Inflammatory macrophage treated with lipopolysaccharide for 4 hours (primary cell): Measurements from ENCODE around the gene GPATCH4.
A peak's percentile ranks its signal among the peaks of the same experiment; 100 is the strongest.
"Not testable (repeated sequence)": the region's sequence is repeated elsewhere in the genome, so short reads cannot be mapped to it uniquely, and the experiment has no call there.

ENCODE experiments used
- DNase-seq: peaks from one replicate; pipeline ENCODE4 v3.0.0-alpha.2; 2020

The GPATCH4 gene

DNA sequence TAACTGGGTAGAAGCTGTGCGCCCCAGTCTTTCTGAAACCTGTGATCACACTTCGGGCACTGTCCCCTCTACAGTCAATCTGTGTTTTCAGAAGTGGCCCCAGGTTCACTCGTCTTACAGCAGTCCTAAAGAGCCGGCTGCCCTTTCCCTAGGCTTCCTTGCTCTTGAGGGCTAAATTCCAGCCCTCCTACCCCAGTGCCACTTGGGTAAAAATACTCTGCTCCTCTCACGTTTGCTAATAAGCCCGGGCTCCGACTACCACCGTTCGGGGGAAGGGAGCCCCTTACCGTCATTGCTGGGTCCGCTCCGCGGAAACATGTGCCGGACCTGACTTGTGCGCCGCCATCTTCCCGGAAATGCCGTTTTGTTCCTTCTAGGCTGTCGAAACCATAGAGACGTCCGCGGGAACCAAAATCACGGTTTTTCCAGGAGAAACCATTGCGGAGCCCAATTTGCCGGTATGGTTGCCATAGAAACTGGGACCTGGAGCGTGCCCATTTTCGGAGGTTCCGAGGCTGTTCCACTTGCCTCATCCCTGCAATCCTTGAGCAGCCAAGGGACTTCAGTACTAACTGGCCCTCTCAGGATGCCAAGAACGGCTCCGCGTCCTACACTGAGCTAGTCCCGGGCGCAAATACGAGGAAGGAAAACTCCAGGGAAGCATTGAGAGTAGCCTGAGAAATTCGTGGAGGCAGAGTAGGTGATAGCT lies at the start of gene GPATCH4:
Gene GPATCH4 (minus strand): TSS at position 358 of the 709 bp plus-strand sequence.
- peak; percentile 83 for DNase-seq

DNA sequence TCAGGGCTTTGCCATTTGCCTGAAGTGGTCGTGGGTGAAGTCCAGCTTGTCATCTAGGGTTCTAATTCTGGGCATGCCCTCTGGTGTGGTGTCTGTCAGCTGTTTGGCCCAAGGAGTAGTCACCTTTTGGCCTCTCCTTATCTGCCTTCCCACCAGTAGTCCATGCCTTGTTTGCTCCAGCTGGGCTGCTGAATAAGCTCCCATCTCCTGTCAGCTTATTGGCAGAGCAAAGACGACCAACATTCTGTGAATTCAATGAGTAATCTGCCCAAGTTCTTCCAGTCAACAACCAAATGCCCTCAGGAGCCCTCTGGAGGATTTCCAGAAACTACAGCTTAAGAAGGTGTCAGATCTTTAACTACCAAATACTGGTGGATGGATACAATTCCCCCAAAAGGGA lies 47.7 kb upstream of the GPATCH4 start:
- DNase-seq: no peak

DNA sequence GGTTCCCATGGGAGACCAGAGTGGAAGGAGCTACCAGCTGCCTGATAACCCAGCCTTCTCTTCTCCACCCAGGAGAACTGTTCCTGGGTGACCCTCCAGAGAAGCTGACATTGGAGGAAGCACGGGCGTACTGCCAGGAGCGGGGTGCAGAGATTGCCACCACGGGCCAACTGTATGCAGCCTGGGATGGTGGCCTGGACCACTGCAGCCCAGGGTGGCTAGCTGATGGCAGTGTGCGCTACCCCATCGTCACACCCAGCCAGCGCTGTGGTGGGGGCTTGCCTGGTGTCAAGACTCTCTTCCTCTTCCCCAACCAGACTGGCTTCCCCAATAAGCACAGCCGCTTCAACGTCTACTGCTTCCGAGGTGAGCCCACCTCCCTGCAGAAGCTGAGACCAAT lies 47.2 kb upstream of the GPATCH4 start:
- DNase-seq: no peak

DNA sequence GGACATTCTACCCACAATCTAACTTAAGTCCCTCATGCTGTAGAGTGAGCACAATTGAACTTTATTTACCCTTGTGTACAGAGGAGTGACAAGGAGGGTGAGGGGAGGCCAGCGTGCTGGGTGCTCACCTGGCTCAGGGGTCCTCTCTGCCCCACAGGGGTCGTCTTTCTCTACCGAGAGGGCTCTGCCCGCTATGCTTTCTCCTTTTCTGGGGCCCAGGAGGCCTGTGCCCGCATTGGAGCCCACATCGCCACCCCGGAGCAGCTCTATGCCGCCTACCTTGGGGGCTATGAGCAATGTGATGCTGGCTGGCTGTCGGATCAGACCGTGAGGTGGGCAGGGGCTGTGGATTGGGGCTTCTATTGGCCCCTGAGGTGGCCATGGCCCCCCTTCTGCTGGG lies 46.1 kb upstream of the GPATCH4 start:
- no peak for DNase-seq

DNA sequence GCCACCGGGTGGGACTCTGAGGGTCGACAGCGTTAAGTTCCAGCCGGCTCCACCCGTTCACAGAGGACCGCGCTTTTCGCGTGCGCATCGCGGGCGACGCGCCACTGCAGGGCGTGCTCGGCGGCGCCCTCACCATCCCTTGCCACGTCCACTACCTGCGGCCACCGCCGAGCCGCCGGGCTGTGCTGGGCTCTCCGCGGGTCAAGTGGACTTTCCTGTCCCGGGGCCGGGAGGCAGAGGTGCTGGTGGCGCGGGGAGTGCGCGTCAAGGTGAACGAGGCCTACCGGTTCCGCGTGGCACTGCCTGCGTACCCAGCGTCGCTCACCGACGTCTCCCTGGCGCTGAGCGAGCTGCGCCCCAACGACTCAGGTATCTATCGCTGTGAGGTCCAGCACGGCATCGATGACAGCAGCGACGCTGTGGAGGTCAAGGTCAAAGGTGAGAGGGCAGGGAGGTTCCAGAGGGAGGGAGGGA lies 45.5 kb upstream of the GPATCH4 start:
- DNase-seq: no peak

DNA sequence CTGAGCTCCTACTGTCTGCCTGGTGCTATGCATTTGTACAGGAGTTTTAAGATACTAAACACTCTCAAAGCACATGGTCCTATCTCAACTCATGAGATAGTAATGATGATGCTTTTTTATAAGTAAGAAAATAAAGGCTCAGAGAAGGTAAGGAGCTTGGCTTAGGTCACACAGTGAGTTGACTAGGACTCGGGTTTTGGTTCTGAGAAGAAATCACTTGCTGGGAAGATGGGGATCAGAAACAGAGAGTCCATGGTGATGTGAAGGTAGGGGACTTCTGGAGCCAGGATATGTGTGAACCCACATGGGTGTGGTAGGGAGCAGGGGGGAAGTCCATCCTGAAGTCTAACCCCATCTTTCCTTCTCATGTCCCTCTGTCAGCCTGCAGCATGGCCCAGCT lies 44.4 kb upstream of the GPATCH4 start:
- no peak for DNase-seq

DNA sequence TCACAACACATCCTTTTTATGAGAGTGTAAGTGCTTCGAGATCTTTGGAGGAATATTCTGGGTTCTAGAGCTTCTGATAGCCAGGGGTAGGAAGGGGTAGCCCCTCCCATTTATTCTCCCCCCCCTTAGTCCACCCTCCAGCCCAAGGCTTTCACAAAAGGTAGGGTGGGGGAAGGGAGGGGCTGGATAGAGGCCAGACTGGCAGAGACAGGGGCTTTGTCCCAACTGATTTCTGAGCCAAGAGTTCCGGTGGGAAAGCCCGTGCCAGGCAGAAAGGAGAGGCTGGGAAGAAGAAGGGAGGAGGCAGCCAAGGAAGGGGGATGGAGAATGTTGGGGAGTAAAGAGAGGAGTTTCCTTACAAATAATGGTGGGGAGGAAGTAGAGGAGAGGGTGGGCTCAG lies 43.8 kb upstream of the GPATCH4 start:
- DNase-seq: no peak

DNA sequence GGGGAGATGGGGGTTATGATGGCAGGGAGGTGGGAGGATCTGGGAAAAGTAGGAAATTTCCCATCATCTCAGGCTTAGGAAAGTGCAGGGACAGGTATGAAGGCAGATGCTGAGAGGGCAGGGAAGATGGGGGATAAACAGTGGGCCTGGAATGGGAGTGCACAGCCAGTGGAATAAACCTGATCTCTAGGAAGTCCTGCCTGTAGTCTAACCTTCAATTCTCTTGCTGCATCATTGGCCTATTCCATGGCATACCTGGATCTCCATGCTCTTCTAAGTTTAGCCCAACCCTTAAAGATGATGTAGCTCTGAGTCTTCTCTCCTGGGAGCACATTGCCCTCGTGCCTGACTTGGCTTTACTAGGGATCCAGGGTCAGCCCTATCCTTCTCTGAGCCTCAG lies 43.4 kb upstream of the GPATCH4 start:
- no peak for DNase-seq

DNA sequence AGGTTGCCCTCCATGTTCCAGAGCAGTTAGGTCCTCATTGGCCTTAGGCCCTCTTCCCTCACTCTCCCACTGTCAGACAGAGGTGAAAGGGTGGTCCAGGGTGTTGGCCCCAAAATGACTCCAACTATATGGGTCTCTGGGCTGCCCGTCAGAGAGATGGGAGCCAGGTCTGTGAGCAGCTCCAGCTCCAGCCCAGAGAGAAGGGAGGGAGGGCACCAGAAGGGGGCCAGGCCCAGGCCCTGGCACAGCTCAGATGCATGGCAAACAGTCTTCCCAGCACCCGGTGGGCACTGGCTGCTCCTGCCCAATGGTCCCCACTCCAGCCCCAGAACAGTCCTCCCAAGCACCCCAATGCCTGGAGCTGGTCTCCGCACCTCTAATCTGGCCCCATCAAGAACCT lies 42.9 kb upstream of the GPATCH4 start:
- DNase-seq: no peak

DNA sequence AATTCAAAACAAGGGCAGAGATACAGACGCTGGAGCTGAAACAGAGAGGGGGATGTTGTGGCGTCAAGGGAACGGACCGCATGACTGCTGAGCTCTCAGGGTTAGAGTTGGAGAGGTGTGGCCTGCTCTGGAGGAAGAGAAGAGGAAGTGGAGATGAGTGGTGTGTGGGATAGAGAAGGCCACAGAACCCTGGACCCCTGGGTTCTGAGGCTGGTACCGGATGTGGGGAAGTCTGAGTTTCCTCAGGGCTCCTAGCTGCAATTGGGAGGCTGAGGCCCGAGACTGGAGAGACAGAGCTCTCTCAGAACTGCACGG lies 42.5 kb upstream of the GPATCH4 start:
- DNase-seq: peak; percentile 46

DNA sequence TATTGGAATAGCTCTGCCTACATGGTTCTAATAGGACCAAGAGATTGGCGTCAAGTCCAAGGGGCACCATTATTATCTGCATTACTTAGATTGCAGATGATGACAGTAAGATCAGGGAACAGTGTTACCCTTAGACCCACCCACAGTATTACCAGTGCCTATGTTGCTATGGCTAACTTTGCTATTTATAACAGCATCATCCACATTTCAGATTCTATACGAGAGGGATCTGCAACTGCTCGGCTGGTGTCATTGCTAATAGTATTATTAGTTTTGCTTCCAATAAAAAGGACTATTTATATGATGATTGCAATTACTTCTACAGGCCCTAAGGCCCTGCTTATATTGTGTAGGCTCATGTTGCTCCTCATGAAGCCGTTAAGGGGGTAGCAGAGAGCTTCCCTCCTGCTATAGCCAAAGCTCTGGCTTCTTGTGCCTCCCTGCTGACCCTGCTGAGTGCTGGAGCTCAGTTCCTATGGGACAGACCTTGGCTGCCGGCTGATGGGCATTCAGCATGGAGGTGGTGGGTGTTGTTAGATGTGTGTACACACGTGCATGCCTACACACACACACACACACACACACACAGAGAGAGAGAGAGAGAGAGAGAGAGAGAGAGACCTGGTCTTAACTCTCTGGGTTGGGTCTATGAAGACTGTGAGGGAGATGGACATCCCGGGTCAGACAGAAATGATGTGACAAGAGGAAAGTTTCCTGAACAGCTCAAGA lies 41.9 kb upstream of the GPATCH4 start:
- DNase-seq: no peak

DNA sequence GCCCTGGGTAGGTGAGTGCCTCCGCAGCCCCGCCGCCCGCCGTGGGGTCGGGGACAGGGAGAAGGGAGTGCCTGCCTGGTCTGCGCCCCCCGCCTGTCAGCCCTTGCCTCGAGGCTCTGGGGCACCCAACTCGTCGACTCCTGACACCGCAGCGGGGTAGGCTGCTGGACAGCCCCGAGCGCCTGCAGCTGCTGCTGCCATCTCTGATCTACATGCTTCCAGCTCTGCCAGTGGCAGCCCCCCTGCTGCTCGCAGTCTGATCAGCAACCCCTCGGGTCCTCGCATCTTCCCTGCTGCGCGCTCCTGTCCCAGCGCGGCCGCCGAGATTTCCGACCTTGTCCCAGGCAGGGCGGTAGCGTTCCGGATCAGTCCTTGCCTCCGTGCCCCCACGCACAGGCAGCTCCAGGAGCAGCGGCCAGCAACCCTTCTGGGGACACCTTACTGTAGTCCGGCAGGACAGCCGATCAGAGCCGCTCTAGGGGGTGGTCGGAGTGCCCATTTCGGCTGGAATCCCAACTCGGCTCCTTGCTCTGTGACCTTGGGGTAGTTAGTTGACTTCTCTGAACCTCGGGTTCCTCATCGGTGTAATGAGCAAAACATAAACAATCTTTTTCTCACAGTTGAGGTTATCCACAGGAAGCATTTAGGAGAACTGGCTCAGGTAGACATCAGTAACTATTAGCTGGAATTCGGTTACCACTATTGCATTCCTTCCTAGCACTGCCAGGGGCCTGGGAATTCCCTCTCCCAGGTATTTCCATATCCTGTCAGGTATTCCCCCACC lies 41.2 kb upstream of the GPATCH4 start:
- DNase-seq: no peak

DNA sequence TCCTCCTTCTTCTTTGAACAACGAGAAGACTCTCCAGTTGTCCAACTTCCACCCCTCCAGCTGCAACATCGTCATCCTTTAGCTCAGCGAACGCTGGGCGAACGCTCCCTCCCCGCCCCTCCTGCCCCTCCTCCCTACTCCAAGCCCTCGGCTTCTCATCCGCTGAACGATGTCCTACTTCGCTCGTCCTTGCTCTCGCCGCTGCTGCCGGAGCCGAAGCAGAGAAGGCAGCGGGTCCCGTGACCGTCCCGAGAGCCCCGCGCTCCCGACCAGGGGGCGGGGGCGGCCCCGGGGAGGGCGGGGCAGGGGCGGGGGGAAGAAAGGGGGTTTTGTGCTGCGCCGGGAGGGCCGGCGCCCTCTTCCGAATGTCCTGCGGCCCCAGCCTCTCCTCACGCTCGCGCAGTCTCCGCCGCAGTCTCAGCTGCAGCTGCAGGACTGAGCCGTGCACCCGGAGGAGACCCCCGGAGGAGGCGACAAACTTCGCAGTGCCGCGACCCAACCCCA lies 40.5 kb upstream of the GPATCH4 start, which contains the start of gene BCAN:
Gene BCAN (plus strand): TSS at position 357 of the 504 bp plus-strand sequence. CDS start 3,938 bp downstream, outside the sequence.
- no peak for DNase-seq

DNA sequence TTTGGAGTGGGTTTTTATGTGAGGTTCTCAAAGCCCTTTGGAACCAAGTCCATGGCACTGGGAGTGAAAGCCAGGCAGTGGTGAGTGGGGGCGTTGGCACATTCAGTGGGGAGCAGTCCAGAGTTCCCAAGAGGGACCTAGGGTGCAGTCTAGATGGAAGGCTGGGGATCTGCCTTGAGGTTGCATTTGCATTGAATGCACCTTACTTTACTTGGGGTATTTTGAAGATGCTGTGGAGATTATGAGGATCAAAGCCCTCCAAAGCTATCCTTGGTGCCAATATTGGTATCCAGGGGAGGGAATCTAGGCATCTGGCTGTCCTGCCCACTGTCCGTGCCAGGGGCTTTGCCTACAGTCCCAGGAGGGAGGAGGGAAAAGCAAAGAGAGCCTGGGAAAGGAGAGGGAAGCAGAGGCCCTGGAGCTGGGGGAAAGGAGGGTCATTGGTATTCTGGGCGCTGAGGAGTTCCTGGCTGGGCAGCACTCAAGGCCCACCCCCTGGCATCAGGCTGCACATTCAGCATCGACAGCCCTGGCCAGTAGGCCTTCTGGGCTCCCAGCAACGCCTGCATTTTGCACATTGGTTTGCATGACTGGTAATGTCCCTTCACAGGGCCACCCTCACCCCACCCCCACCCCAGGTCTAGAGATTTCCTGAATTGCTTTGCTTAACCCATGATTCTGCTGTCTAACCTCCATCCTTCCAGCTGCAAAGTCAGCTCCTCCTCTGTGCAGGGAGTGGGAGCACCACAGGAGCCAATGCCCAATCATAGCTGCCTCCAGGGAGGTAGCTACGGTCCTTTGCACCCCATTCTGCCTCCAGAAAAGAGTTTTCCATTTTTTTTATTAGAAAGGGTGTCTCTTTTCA lies 39.8 kb upstream of the GPATCH4 start:
- no peak for DNase-seq

DNA sequence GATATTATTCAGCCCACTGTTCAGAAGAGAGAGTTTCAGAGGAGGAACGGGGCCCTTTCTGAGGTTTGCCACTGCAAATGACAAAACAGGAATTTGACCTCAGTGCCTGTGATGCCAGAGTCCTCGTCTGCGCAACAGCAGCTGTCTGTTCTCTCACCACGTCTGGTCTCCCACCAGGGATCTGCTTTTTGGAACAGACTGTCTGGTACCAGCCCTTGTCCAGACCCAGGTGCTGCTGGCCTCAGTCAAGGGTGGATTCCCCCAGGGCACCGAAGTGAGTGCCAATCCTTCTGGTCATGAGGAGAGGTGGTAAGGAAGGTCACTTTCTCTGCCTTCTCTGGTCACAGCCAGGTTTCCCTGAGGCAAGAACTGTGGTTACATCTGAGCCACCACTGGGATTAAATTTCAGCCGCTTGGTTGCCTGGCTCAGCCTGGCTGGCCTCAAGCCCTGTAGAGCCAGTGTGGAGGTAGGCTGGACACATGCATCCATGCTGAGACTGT lies 38.4 kb upstream of the GPATCH4 start:
- DNase-seq: no peak

DNA sequence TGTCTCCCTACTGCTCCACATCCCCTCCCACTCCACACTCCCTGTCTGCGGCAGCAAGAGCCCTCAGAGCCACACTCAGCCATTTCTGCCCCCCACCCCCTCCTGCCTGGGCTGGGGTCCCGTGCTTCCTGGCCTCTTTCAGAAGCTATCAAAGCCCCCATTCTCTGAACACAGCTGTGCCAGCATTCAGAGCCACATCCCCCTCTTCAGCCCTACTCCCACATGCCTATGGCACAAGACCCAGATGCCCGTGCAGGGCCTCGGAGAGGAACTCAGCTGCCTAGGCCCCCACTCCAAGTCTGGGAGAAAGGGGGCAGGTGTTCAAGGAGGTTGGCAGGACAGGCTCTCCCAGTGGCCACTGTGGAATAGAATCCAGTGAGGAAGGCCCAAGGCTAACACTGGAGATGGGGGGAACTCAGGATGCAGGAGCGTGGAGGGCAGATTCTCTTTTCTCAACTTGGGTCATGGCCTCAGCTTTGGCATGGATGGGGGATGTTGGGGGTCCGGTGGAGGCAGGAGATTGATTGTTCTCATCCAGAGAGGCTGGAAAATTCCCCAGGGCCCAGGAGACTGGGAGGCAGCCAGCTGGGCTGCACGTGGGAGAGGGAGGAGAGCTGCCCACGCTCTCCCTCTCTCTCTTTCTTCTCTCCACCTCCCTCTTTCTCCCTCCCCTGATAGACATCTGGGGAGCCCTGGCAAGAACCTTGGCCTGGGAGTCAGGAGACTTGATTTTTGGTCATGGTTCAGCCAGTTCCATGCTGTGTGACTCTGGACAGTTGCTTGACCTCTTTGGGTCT lies 37.1 kb upstream of the GPATCH4 start:
- no peak for DNase-seq

DNA sequence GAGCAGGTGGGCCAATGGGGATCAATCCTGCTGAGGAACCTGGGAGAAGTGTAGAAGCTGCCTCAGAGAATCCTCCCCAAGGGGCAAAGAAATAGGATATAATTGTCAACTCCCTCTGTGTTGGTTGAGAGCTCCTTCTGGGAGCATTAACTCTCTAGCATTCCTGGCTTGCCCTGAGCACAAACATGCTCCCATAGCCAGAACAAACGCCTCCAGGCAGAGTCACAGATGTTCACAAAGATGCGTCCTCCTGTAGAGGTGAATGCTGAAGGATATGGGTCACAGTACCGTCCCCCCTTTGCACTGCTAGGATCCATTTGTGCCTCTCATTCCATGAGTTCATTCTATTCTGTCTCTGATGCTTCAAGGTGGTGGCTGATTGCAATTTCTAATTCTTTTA lies 31.1 kb upstream of the GPATCH4 start:
- DNase-seq: no peak

DNA sequence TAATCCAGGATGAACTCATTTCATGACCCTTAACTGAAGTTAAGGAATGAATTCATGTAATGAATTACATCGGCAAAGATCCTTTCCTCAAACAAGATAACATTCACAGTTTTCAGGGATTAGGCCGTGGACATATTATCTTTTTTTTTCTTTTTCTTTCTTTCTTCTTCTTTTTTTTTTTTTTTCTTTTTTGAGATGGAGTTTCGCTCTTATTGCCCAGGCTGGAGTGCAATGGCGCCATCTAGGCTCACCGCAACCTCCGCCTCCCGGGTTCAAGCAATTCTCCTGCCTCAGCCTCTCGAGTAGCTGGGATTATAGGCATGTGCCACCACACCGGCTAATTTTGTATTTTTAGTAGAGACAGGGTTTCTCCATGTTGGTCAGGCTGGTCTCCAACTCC lies 29.9 kb upstream of the GPATCH4 start:
- DNase-seq: not testable (repeated sequence)

DNA sequence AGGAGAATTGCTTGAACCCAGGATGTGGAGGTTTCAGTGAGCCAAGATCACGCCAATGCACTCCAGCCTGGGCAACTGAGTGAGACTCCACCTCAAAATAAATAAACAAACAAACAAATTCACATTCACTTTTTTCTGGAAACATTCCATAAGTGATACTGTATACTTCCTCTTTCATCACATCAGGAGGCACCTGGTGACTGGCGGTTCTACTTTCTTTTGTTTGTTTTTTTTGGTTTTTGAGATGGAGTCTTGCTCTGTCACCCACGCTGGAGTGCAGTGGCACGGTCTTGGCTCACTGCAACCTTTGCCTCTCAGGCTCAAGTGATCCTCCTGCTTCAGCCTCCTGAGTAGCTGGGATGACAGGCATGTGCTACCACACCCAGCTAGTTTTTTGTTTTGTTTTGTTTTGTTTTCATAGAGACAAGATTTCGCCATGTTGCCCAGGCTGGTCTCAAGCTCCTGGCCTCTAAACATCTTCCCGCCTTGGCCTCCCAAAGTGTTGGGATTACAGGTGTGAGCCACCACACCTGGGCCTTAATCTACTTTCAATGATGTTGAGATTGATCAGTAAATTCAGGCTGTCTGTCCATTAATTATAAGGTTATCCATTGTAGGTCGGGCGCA lies 28.7 kb upstream of the GPATCH4 start:
- DNase-seq: no peak

DNA sequence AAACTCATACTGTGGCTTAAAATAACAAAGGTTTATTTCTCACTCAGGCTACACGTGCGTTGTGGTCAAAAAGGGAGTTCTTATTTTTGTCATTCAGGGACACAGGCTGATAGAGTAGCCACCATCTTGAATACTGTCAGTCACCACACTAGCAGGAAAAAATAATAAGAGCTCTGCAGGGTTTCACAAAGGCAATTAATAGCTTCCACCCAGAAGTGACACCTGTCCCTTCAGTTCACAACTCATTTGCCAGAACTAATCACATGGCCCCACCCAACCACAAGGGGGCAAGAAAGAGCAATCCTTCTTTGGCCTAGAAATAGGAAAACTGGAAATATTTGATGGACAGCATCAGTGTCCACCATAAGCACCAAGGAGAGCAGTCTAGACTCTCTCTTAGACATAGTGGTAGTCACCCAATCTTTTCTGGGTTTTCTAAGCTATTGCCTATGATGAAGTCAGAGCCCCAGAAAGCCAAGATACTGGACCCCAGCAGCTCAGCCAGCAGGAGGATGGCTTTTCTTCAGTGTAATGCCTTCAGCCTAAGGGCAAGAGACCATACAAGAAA lies 26.1 kb upstream of the GPATCH4 start:
- DNase-seq: peak; percentile 54

DNA sequence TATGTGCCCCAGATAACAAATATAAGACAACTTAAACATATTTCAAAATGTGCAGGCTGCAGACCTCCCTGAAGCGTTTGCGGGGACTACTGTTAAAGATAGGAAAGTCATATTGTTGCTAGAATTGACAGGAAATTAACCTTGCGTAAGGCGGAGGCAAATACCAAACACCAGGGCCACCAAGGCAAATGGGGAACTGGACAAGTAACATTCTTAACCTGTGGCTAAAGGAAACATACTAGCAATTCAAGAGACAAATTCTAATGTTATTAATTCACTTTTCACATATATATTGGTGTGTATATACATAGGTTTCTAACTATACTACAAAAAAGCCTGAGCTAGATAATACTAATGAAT lies 24.8 kb upstream of the GPATCH4 start:
- DNase-seq: no peak
